Adipose tissue (tissue), 3 donors: ENCODE data around the gene SHANK1. TPM values are rescaled to one million over a fixed set of nuclear protein-coding genes. Genes with fewer than 3 reads are reported as not detected.
"Not testable (repeated sequence)": the region's sequence is repeated elsewhere in the genome, so short reads cannot be mapped to it uniquely, and the experiment has no call there.

Experiments used
- H3K27ac ChIP-seq: one replicate; pipeline ENCODE4 v1.5.1; 2013; ENCODE audit warnings: low read depth, low read length
- WGBS, 3 donors: extraction: QIAGEN DNeasy Blood & Tissue Kit; methylation state at CpG; one replicate each; pipeline ENCODE4 v1.1.7; 2013; 5-methylcytosine and 5-hydroxymethylcytosine counted together
- polyA plus RNA-seq, 3 donors: library from polyadenylated mRNA; stranded (reverse); fragments of 200-250 nt; gene quantifications; one replicate each; pipeline ENCODE4 v1.2.3, GENCODE V29; 2013
- donor health status: healthy with polysubstance abuse.
- donor health status: Bipolar disorder and iron deficiency.
- donor health status: healthy.

The SHANK1 gene
- polyA plus RNA-seq = 1 to 10 TPM in 1 of 3 donors, under 1 TPM in 2; 0.02 to 1.1 (median 0.33) TPM

DNA sequence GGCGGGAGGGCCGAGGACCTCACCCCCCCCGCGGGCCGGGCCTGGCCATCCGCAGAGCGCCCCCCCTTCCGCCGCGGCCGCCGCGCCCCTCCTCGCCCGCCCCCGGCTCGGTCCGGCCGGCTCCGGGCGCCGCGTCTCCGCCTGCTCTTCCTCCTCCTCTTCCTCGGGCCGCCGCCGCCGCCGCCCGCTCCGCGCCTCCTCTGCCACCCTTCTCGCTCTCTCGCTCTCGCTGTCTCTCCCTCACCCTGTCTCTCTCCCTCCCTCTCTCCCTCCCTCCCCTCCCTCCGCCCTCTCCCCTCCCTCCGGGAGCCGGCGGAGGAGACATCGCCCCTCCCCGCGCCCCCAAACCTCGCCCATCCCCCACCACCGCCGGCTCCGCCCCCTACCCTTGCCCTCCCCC is at the start of gene SHANK1:
TSS of gene SHANK1 (minus strand) at position 237 of the 400 bp plus-strand sequence. CDS start 2,883 bp downstream, outside the sequence.
- no peak within 1 kb of the TSS for H3K27ac ChIP-seq
- 2 to 3% (median 2%) methylated on average over 13 to 36 of the region's 47 CpGs for WGBS, 3 donors

DNA sequence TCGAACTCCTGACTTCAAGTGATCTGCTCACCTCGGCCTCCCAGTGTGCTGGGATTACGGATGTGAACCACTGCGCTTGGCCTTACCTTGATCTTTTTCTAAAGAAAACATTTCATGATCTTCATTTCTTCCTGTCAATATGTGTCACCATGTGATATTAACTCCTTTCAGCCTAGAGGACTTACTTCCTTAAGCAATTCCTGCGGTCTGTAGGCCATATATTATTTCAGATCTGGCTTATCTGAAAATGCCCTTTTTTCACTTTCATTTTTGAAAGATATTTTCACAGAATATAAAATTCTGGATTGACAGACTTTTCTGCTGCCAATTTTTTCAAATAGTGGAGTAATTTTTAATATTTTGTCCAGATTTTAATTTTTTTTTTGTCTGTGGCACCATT is 48.7 kb upstream of the SHANK1 start:
- WGBS, 3 donors = 45 to 65% (median 61%) methylated on average over 5 of the region's 5 CpGs
- no peak overlapping the region for H3K27ac ChIP-seq

DNA sequence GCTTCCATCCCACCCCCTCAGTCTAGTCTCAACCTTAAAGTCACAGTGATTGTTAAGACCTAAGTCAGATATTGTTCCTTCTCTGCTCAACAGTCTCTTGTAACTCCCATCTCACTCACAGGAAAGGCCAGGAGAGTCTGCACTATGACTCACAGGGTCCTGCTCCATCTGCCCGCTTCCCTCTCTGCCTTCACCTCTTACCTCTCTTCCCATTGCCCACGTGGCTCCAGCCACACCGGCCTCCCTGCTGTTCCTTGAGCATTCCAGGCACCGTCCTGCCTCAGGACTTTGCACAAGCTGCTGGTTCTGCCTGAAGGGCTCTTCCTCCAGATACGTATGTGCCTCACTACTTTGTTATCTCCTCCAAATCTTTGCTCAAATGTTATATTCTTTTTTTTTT is 47.7 kb upstream of the SHANK1 start:
- 31 to 44% (median 35%) methylated on average over 5 of the region's 5 CpGs for WGBS, 3 donors
- H3K27ac ChIP-seq = not testable (repeated sequence)

DNA sequence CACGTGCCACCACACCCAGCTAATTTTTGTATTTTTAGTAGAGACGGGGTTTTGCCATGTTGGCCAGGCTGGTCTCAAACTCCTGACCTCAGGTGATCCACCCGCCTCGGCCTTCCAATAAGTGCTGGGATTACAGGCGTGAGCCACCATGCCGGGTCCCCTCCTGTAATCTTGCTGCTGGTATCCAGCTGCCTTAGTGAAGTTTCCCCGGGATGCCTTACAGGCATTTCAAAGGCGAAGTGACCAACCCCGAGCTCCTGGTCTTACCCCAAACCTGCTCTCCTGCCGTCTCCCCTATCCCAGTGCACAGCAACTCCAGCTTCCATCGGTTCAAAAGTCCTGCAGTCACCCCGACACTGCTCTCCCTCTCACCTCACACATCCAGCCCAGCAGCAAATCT is 47.1 kb upstream of the SHANK1 start:
- H3K27ac ChIP-seq = not testable (repeated sequence)
- 63 to 74% (median 71%) methylated on average over 11 to 12 of the region's 12 CpGs for WGBS, 3 donors

DNA sequence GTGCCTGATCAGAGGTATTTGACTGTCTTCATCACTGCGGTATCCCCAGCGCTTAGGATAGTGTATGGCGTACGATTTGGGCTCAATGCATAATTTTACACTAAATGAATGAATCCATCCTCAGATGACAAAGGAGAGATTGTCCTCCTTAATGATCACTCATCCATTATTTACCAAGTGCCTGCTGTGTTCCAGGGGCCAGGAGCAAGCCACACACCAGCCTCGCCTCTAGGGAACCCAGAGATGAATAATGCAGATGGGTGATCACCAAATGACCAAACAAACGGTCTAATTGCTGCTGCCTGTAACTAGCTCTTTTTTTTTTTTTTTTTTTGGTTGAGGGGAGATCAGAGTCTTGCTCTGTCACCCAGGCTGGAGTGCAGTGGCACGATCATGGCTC is 44.8 kb upstream of the SHANK1 start:
- no peak overlapping the region for H3K27ac ChIP-seq
- 57 to 77% (median 76%) methylated on average over 7 of the region's 7 CpGs for WGBS, 3 donors

DNA sequence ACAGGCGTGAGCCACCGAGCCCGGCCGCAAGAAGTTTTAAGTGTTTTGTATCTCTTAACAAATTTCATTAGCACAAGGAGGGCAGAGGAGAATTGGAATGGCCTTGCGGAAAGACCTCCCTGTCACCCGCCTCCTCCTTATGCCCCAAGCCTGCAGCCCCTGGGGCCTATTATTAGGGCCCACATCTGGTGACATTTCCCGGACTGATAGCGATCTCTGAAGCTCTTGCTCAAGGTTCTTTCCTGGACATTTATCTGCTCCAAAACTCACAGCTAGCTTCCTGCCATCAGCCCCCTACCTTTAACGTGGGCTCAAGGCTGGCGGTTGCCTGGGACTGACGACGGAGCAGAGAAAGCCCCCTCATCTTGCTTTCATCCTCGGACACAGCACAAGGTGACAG is 43.9 kb upstream of the SHANK1 start:
- not testable (repeated sequence) for H3K27ac ChIP-seq
- WGBS, 3 donors = 59 to 64% (median 60%) methylated on average over 8 to 13 of the region's 13 CpGs

DNA sequence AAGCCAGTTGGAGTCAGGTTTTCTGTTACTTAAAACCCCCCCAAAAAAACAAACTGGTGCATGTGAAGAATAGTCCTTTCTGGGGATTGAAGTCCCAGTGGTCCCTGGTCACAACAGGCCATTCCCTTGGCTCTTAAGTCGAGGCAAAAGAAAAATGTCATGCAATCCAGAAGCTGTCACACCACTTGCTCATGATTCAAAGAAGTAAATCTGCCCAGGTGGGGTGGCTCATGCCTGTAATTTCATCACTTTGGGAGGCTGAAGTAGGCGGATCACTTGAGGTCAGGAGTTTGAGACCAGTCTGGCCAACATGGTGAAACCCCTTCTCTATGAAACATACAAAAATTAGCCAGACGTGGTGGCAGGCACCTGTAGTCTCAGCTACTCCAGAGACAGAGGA is 41.9 kb upstream of the SHANK1 start:
- H3K27ac ChIP-seq = not testable (repeated sequence)
- WGBS, 3 donors = 49 to 67% (median 55%) methylated on average over 3 of the region's 3 CpGs

DNA sequence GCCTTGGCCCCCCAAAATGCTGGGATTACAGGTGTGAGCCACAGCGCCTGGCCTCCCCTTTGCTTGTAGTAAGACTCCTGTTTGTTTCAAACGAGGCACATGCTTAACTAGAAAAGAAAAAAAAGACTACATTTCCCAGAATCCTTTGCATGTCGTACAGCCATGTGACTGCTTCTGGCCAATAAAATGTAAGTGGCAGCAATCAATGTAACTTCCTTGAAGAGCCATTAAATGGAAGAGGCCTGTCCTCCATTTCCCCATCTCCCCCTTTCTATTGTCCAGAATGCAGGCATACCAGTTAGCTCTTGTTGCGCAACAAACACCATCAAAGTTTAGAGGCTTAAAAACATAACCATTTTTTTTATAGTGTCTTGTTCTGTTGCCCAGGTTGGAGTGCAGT is 40.3 kb upstream of the SHANK1 start:
- 66 to 78% (median 69%) methylated on average over 4 of the region's 4 CpGs for WGBS, 3 donors
- no peak overlapping the region for H3K27ac ChIP-seq

DNA sequence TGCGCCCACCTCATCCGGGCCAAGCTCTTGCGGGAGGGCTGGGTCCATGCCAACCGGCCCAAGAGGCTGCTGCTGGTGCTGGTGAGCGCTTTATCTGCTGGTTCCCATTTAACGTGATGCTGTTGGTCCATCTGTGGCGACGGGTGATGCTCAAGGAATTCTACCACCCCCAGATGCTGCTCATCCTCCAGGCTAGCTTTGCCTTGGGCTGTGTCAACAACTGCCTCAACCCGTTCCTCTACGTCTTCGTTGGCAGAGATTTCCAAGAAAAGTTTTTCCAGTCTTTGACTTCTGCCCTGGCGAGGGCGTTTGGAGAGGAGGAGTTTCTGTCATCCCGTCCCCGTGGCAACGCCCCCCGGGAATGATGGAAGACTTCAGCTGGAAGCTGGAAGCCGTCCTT is 39.5 kb upstream of the SHANK1 start:
- not testable (repeated sequence) for H3K27ac ChIP-seq
- WGBS, 3 donors = 71 to 89% (median 78%) methylated on average over 11 to 18 of the region's 18 CpGs

DNA sequence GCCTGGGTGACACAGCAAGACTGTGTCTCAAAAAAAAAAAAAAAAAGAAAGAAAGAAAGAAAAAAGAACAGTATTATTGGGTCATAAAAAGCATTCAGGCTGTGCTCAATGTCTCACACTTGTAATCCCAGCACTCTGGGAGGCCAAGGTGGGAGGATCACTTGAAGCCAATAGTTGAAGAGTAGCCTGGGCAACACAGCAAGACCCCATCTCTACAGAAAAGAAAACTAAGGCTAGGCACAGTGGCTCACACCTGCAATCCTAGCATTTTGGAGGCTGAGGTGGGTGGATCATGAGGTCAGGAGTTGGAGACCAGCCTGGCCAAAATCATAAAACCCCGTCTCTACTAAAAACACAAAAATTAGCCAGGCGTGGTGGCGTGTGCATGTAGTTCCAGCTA is 38.0 kb upstream of the SHANK1 start:
- WGBS, 3 donors = 86 to 96% (median 92%) methylated on average over 3 of the region's 3 CpGs
- not testable (repeated sequence) for H3K27ac ChIP-seq

DNA sequence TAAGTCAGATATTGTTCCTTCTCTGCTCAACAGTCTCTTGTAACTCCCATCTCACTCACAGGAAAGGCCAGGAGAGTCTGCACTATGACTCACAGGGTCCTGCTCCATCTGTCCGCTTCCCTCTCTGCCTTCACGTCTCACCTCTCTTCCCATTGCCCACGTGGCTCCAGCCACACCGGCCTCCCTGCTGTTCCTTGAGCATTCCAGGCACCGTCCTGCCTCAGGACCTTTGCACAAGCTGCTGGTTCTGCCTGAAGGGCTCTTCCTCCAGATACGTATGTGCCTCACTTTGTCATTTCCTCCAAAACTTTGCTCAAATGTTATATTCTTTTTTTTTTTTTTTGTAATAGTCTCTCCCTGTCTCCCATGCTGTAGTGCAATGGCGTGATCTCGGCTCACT is 36.6 kb upstream of the SHANK1 start:
- 60 to 69% (median 67%) methylated on average over 8 of the region's 8 CpGs for WGBS, 3 donors
- H3K27ac ChIP-seq = not testable (repeated sequence)

DNA sequence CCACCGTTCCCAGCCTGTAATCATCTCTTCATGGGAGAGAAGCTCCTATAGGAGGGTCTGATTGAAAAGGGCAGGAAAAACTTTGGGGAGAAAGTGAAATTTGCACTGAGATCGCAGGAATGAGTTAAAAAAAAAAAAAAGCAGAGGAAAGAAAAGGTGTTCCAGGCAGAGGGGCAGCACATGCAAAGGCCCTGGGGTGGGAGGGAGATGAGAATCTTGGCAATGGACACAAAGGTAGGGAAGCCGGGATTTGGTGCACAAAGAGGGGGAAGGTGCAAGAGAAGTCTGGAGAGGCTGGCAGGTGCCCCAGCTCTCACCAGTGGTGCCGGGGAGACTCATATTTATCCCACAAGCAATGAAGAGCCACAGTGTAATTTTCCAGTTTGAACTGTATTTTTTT is 34.3 kb upstream of the SHANK1 start:
- 68 to 87% (median 75%) methylated on average over 4 of the region's 4 CpGs for WGBS, 3 donors
- H3K27ac ChIP-seq = no peak overlapping the region

DNA sequence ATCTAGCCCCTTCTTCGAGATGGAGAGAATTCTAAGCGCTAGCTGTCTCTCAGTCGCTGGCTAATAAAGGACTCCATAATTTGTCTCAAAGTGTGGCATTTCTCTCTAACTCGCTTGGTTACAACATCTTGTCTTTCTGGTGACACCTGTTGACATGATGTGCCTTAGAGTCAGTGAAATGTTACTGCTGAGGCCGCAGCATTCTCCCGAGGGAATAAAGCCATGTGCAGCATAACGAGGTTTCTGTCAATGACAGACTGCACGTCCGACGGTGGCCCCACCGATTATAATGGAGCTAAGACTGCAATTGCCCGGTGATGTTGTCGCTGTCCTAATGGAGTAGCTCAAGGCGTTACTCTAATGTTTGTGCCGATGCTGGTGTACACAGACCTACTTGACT is 30.4 kb upstream of the SHANK1 start:
- 33 to 60% (median 52%) methylated on average over 15 of the region's 15 CpGs for WGBS, 3 donors

DNA sequence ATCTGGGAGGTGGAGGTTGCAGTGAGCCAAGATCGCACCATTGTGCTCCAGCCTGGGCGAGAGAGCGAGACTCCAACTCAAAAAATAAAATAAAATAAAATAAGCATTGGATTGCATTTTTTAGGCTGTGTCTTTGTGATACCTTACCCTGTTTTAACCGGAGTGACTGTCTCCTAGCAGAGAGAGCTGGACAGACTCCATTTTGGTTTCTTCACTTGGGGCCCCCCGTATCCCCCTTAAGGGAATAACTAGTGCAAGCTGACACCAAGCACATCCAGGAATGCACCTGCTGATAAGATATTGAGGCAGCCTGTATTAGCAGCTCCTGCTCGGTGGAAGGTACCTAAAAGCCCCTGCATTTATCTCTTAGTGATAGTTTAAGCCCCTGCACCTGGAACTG is 29.9 kb upstream of the SHANK1 start:
- 52 to 68% (median 54%) methylated on average over 6 of the region's 6 CpGs for WGBS, 3 donors
- H3K27ac ChIP-seq = no peak overlapping the region

More for the DNA sequence above, 30.4 kb upstream of the SHANK1 start:
- H3K27ac ChIP-seq = no peak overlapping the region

DNA sequence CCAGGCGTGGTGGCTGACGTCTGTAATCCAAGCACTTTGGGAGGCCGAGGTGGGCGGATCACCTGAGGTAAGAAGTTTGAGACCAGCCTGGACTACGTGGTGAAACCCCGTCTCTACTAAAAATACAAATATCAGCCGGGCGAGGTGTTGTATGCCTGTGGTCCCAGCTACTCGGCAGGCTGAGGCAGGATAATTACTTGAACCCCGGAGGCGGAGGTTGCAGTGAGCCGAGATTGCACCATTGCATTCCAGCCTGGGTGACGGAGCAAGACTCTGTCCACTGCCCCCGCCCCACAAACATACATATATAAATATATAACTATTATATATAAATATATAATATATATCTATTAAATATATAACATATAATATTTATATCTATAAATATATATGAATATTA is 27.5 kb upstream of the SHANK1 start:
- 85 to 89% (median 87%) methylated on average over 14 of the region's 14 CpGs for WGBS, 3 donors
- not testable (repeated sequence) for H3K27ac ChIP-seq

DNA sequence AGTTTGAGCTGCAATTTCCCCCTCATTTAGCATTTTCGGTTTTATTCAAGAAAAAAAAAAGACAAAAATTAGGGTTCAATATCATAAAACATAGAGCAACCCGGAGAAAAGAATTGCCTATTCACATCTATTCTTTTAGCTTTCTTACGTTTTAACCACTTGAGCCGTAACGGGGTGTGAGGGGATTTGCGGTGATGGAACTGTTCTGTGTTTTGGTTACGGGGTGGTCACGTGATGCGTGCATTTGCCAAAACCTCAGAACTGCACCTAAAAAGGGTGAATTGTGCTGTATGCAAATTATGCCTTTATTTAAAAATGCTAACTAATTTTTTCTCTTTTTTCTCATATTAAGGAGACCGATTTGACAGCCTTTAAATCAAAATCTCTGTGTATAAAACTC is 25.6 kb upstream of the SHANK1 start:
- WGBS, 3 donors = 73 to 80% (median 79%) methylated on average over 10 of the region's 10 CpGs
- H3K27ac ChIP-seq = no peak overlapping the region

DNA sequence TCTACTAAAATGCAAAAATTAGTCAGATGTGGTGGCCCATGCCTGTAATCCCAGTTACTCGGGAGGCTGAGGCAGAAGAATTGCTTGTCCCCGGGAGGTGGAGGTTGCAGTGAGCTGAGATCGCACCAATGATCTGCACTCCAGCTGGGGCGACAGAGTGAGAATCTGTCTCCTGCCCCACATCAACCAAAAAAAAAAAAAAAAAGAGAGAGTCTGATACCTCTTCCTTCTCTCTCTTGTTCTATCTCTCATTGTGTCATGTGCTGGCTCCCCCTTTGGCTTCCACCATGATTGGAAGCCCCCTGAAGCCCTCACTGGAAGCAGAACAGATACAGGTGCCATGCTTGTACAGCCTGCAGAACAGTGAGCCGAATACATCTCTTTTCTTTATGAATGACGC is 23.9 kb upstream of the SHANK1 start:
- WGBS, 3 donors = 79 to 88% (median 83%) methylated on average over 6 of the region's 6 CpGs
- no peak overlapping the region for H3K27ac ChIP-seq

DNA sequence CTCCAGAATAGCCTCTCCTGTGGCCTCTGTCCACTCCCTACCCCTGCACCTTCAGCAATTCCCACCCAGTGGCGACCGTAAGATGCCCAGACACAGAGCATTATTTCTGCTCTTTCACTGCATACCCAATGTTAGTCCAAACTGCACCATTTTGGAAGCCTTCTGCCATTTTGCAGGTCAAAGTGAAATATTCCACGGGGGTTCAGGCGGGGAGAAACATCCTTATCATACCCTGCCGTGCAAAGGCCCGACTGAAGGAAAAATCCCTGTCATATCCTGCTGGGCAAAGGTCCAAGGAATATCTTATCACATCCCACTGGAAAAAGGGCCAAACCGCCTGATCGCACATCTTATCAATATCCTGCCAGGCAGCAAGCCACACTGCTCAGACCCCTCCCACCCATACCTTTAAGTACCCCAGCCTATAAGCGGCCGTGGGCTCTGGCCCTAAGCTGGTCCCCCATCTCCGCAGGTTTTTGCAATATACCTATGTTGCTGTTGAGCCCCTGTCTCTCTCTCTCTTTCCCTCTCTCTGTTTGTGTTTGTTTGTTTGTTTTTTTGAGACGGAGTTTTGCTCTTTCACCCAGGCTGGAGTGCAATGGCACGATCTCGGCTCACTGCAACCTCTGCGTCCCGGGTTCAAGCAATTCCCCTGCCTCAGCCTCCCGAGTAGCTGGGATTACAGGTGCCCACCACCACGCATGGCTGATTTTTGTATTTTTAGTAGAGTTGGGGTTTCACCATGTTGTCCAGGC is 21.8 kb upstream of the SHANK1 start:
- 49 to 66% (median 64%) methylated on average over 18 of the region's 18 CpGs for WGBS, 3 donors

DNA sequence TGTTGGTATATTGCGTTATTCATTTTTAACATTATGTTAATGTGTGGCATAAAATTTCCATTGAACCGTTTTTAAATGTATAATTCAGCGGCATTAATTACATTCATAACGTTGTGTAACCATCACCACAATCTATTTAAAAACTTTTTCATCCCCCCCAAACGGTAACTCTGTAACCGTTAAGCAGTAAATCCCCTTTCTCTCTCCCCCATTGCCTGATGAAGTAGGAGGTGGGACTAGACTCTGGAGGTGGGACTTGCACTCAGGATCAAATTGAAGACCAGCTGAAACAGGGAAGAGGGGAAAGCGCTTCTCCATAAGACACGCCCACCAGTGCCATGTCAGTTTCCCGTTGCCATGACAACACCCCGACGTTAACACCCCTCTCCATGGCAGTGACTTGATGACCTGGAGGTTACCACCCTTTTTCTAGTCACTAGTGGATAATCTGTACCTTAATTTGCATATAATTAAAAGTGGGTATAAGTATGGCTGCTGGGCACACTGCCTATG is 20.4 kb upstream of the SHANK1 start:
- no peak overlapping the region for H3K27ac ChIP-seq
- WGBS, 3 donors = 49 to 59% (median 55%) methylated on average over 11 of the region's 11 CpGs

More for the DNA sequence above, 21.8 kb upstream of the SHANK1 start:
- H3K27ac ChIP-seq = no peak overlapping the region
